HL-60 (cell line): ENCODE data around the gene CNTNAP5.

Experiments used
- CTCF ChIP-seq: IDR thresholded peaks from one replicate; pipeline ENCODE4 v1.5.1; 2011; ENCODE audit warnings: low read length, control low read depth, inconsistent platforms; ENCODE audit not compliant: insufficient read depth
- GABPA ChIP-seq: IDR thresholded peaks from 2 replicates; pipeline ENCODE4 v1.6.1; 2012; ENCODE audit warnings: low read depth
- POLR2AphosphoS5 ChIP-seq: IDR thresholded peaks from 2 replicates; pipeline ENCODE4 v1.6.1; 2012; ENCODE audit warnings: low read depth

GRCh38 chr2:124524155-124524915 is 499.2 kb downstream of the CNTNAP5 start:
- TF ChIP-seq POLR2AphosphoS5: no peak
- TF ChIP-seq CTCF: no peak
- TF ChIP-seq GABPA: no peak
